Neural cell (in vitro differentiated cells): ENCODE data around the gene SLC38A3.

Source experiments
- EP300 ChIP-seq: fragments of 450-650 bp; conservative IDR thresholded peaks from 2 replicates; pipeline ENCODE4 v1.6.1; 2014; ENCODE audit warnings: antibody characterized with exemption, mild to moderate bottlenecking, moderate library complexity; ENCODE audit not compliant: poor library complexity, severe bottlenecking
- EZH2 ChIP-seq: fragments of 200-600, 300-800 bp; shearing (Covaris generic), sonication (generic); IDR thresholded peaks from 2 replicates; pipeline ENCODE4 v1.6.1; 2014; ENCODE audit warnings: antibody characterized with exemption, low read length, borderline replicate concordance, mild to moderate bottlenecking; ENCODE audit not compliant: insufficient read depth, poor library complexity, severe bottlenecking
- MXI1 ChIP-seq: fragments of 450-650 bp; conservative IDR thresholded peaks from 2 replicates; pipeline ENCODE4 v1.6.1; 2014; ENCODE audit warnings: antibody characterized with exemption, mild to moderate bottlenecking; ENCODE audit not compliant: poor library complexity, severe bottlenecking
- POLR2AphosphoS5 ChIP-seq: IDR thresholded peaks from 2 replicates; pipeline ENCODE4 v1.6.1; 2012
- RAD21 ChIP-seq: fragments of 450-650 bp; conservative IDR thresholded peaks from 2 replicates; pipeline ENCODE4 v1.6.1; 2014; ENCODE audit warnings: antibody characterized with exemption, mild to moderate bottlenecking, moderate library complexity
- TAF1 ChIP-seq: IDR thresholded peaks from 2 replicates; pipeline ENCODE4 v1.6.1; 2012; ENCODE audit warnings: low read depth
- TF ChIP-seq, protein P1 (sequence below): fragments of 450-650 bp; IDR thresholded peaks from 2 replicates; pipeline ENCODE4 v1.5.1; 2014; ENCODE audit warnings: antibody characterized with exemption, mild to moderate bottlenecking, moderate library complexity; ENCODE audit not compliant: poor library complexity, severe bottlenecking

DNA sequence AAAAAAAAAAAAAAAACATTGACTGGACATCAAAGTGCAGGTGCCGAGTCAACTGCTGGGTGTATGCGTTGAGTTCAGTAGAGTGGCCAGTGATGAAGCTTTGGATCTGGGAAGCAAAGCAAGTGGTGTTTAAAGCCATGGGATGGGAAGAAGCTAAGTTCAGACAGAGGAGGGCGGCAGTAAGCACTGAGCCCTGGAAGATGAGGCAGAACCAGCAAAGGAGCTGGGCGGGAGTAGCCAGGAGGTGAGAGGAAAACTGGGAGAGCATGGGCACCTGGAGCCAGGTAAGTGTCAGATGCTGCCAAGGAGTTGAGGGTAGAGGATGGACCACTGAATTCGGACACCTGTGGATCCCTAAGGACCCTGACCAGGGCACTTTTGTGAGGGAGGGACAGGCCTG lies 19.6 kb downstream of the SLC38A3 start:
- TF ChIP-seq, protein P1, sequence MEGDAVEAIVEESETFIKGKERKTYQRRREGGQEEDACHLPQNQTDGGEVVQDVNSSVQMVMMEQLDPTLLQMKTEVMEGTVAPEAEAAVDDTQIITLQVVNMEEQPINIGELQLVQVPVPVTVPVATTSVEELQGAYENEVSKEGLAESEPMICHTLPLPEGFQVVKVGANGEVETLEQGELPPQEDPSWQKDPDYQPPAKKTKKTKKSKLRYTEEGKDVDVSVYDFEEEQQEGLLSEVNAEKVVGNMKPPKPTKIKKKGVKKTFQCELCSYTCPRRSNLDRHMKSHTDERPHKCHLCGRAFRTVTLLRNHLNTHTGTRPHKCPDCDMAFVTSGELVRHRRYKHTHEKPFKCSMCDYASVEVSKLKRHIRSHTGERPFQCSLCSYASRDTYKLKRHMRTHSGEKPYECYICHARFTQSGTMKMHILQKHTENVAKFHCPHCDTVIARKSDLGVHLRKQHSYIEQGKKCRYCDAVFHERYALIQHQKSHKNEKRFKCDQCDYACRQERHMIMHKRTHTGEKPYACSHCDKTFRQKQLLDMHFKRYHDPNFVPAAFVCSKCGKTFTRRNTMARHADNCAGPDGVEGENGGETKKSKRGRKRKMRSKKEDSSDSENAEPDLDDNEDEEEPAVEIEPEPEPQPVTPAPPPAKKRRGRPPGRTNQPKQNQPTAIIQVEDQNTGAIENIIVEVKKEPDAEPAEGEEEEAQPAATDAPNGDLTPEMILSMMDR: no peak
- TF ChIP-seq EP300 (no peak), POLR2AphosphoS5 (no peak), EZH2 (no peak), RAD21 (no peak), TAF1 (no peak), MXI1 (no peak)
